ELR (cell line): ENCODE measurements around the gene WDR45.
A peak's percentile ranks its signal among the peaks of the same experiment; 100 is the strongest.
"Not testable (repeated sequence)": the region's sequence is repeated elsewhere in the genome, so short reads cannot be mapped to it uniquely, and the experiment has no call there.

Experiments used
- DNase-seq: peaks from one replicate; pipeline ENCODE4 v3.0.0-alpha.2; 2015; ENCODE audit warnings: low read depth

The WDR45 gene

GRCh38 chrX:49079489-49080428 lies at the start of gene WDR45:
Gene WDR45 (minus strand): TSS chrX:49079887. CDS start chrX:49078095, 1,792 bp downstream.
- DNase-seq = peak; percentile 82

GRCh38 chrX:49129427-49129826 lies 49.7 kb upstream of the WDR45 start:
- no peak for DNase-seq

- not testable (repeated sequence) for DNase-seq
Measured at GRCh38 chrX:49127742-49128258, 48.1 kb upstream of the WDR45 start.

- no peak for DNase-seq
Measured at GRCh38 chrX:49122499-49122898, 42.8 kb upstream of the WDR45 start.

GRCh38 chrX:49120091-49120490 lies 40.4 kb upstream of the WDR45 start:
- DNase-seq = no peak

- no peak for DNase-seq
Measured at GRCh38 chrX:49117581-49117980, 37.9 kb upstream of the WDR45 start.

- DNase-seq = no peak
Measured at GRCh38 chrX:49116716-49117115, 37.0 kb upstream of the WDR45 start.

- no peak for DNase-seq
Measured at GRCh38 chrX:49116076-49116475, 36.4 kb upstream of the WDR45 start.

GRCh38 chrX:49111791-49112190 lies 32.1 kb upstream of the WDR45 start:
- DNase-seq = no peak

GRCh38 chrX:49110417-49110816 lies 30.7 kb upstream of the WDR45 start:
- no peak for DNase-seq

- no peak for DNase-seq
Measured at GRCh38 chrX:49108641-49109040, 29.0 kb upstream of the WDR45 start.

GRCh38 chrX:49106930-49107329 lies 27.2 kb upstream of the WDR45 start:
- DNase-seq = peak; percentile 52

GRCh38 chrX:49106296-49106695 lies 26.6 kb upstream of the WDR45 start:
- no peak for DNase-seq

GRCh38 chrX:49103637-49104036 lies 23.9 kb upstream of the WDR45 start:
- DNase-seq = peak; percentile 49

- DNase-seq = no peak
Measured at GRCh38 chrX:49102190-49102589, 22.5 kb upstream of the WDR45 start.

- no peak for DNase-seq
Measured at GRCh38 chrX:49101629-49101984, 21.9 kb upstream of the WDR45 start.

GRCh38 chrX:49100704-49101628 lies 21.3 kb upstream of the WDR45 start:
- peak; percentile 92 for DNase-seq

- DNase-seq = no peak
Measured at GRCh38 chrX:49096419-49096818, 16.7 kb upstream of the WDR45 start.

- DNase-seq = no peak
Measured at GRCh38 chrX:49089553-49089952, 9.9 kb upstream of the WDR45 start.

- no peak for DNase-seq
Measured at GRCh38 chrX:49082271-49082871, 2.7 kb upstream of the WDR45 start.

GRCh38 chrX:49077941-49078340 lies 1.7 kb downstream of the WDR45 start:
- peak; percentile 7 for DNase-seq

GRCh38 chrX:49075347-49075746 lies 4.3 kb downstream of the WDR45 start:
- no peak for DNase-seq
